ENCODE measurements around the gene SCARB2.

The SCARB2 gene

GRCh38 chr4:76198411-76199237 is 15.0 kb downstream of the SCARB2 start:
- DNase-seq (ENCODE audit: low spot score), result no peak

GRCh38 chr4:76197971-76198410 is 15.6 kb downstream of the SCARB2 start:
- DNase-seq (ENCODE audit: low spot score), result peak; percentile 33

GRCh38 chr4:76197031-76197743 is 16.4 kb downstream of the SCARB2 start:
- DNase-seq (ENCODE audit: low spot score), result no peak

- no peak for DNase-seq (ENCODE audit: low spot score)
Measured at GRCh38 chr4:76196376-76196775, 17.2 kb downstream of the SCARB2 start.

GRCh38 chr4:76195326-76195725 is 18.3 kb downstream of the SCARB2 start:
- DNase-seq (ENCODE audit: low spot score), result no peak

- no peak for DNase-seq (ENCODE audit: low spot score)
Measured at GRCh38 chr4:76194325-76194724, 19.3 kb downstream of the SCARB2 start.

GRCh38 chr4:76192236-76192635 is 21.4 kb downstream of the SCARB2 start:
- DNase-seq (ENCODE audit: low spot score), result no peak

GRCh38 chr4:76188557-76188956 is 25.1 kb downstream of the SCARB2 start:
- DNase-seq (ENCODE audit: low spot score), result no peak

GRCh38 chr4:76188149-76188548 is 25.5 kb downstream of the SCARB2 start:
- no peak for DNase-seq (ENCODE audit: low spot score)

- no peak for DNase-seq (ENCODE audit: low spot score)
Measured at GRCh38 chr4:76187152-76187551, 26.5 kb downstream of the SCARB2 start.

GRCh38 chr4:76182463-76182862 is 31.2 kb downstream of the SCARB2 start:
- no peak for DNase-seq (ENCODE audit: low spot score)

GRCh38 chr4:76179398-76180318 is 34.0 kb downstream of the SCARB2 start:
- peak; percentile 89 for DNase-seq (ENCODE audit: low spot score)

GRCh38 chr4:76178296-76178695 is 35.3 kb downstream of the SCARB2 start:
- no peak for DNase-seq (ENCODE audit: low spot score)

- DNase-seq (ENCODE audit: low spot score), result no peak
Measured at GRCh38 chr4:76177709-76178108, 35.9 kb downstream of the SCARB2 start.

- no peak for DNase-seq (ENCODE audit: low spot score)
Measured at GRCh38 chr4:76175336-76175735, 38.3 kb downstream of the SCARB2 start.

- no peak for DNase-seq (ENCODE audit: low spot score)
Measured at GRCh38 chr4:76174216-76174615, 39.4 kb downstream of the SCARB2 start.

- DNase-seq (ENCODE audit: low spot score), result no peak
Measured at GRCh38 chr4:76168688-76169087, 44.9 kb downstream of the SCARB2 start.

GRCh38 chr4:76166480-76166879 is 47.1 kb downstream of the SCARB2 start:
- no peak for DNase-seq (ENCODE audit: low spot score)

GRCh38 chr4:76160355-76160754 is 53.3 kb downstream of the SCARB2 start:
- DNase-seq (ENCODE audit: low spot score), result no peak

GRCh38 chr4:76156635-76157034 is 57.0 kb downstream of the SCARB2 start:
- DNase-seq (ENCODE audit: low spot score), result no peak

- no peak for DNase-seq (ENCODE audit: low spot score)
Measured at GRCh38 chr4:76155979-76156378, 57.6 kb downstream of the SCARB2 start.

- DNase-seq (ENCODE audit: low spot score), result no peak
Measured at GRCh38 chr4:76153356-76153755, 60.3 kb downstream of the SCARB2 start.

All from iPS-NIHi11 (cell line).